ENCODE measurements around the gene SH3TC2.

SH3TC2 gene

DNA sequence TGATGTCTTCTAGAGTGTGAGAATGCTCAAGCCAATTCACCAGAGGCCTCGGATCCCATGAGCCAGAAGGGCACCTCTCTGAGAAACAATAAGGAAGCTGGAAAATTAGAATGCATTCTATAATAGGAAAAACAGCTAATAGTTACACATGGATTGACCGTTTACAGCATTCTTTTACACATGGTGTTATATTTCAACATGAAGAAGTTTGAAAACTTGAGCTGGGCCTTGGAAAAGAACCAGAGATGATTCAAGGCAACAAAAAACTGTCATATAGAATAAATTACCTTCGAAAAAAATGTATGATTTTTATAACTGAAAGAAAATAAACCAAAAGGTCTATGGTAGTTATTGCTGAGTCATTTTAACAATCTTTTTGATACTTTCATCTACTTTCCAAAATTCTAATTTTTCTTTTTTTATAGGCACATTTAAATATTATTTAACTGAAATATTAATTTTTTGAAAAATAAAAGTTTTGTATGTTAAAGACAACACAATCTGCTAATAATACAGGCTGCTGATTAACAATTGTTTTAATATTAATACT, 6.2 kb downstream of the SH3TC2 start:
- DNase-seq = no peak

DNA sequence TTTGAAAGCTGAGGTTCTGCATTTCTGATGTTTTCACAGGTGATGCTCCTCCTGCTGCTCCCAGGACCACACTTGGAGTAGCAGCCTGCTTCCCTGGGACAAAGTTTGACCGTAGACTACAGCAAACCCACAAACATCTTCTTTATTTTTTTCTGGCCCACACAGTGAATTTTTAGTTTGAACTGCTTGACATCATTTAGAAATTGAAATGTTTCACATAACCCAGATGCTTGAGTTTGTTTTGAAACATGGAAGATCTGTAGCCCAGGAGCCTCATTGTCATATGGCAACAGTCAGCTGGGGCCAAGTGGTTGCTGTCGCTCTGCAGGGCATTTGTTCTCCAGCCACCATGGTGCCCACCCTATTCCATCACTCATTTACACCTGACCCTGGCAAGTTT, 8.4 kb downstream of the SH3TC2 start:
- no peak for DNase-seq

DNA sequence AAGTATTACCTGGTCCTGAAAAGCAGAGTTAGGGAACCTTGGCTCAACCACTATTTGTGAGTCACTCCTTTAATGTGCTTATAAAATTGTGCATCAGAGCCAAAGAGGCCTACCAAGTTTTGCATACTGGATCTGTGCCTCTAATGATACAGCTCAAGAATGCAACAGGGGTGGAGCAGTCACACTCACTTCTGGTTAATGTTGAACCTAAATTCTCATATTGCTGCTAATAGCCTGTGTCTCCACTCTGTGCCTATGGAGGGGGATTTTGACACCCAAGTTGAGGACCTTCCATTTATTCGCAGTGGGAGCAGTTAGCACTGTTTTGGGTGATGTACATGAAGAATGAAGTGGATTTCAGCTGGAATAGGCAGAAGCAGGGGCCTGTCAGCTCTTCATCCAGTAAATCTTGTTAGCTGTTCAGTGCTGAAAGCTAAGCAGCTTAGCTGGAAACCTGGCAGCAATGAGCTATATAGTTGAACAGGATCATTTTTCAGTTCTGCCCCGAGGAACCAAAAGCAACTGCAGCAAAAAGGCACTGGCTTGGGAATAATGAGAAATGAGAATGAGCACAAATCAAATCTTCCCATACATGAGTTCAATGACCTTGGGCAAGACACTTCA, 9.7 kb downstream of the SH3TC2 start:
- no peak for DNase-seq

DNA sequence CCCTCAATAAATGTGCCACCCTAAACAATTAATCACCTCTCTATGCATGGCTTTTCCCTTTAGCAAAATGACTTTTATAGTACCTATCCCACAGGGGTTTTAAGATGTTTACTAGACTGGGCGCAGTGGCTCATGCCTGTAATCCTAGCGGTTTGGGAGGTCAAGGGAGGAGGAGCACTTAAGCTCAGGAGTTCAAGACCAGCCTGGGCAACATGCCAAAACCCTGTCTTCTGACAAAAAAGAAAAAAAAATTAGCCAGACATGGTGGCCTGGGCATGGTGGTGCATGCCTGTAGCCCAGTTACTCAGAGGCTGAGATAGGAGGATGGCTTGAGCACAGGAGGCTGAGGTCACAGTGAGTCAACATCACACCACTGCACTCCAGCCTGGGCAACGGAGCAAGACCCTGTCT, 13.5 kb downstream of the SH3TC2 start:
- DNase-seq = no peak

DNA sequence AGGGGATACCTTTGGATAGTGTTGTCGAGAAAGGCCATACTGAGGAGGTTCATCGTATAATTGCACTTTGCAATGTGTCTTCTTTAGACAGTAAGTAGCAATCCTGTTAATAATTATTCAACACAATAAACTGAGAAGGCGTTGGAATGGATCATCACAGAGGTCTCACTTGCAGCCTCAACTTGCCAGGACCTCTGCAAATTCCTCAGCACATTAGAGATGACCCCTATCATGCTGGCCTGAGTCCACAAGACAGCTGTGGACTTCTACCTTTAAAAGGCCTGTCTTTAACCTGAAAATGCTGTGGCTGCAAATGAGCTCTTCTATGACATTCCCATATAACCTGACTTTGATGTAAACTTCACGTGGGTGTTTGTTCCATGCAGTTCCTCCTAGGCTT, 14.1 kb downstream of the SH3TC2 start:
- no peak for DNase-seq

DNA sequence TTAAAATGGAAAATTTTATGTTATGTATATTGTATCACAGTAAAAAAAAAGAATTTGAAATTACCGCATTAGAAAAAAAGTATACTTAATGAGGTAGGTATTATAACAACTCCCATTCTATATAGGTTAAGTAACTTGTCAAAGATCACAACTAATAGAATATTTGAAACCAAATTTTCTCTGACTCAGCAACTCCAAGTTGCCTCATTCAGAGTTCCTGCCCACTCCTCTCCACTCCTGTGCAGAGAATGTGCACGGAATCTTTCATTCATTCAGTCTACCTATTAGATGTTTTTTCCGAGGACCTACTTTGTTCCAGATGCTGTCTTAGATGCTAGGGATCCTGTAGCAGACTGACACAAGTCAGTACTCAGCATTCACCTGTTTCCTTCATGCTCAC, 15.4 kb downstream of the SH3TC2 start:
- no peak for DNase-seq

DNA sequence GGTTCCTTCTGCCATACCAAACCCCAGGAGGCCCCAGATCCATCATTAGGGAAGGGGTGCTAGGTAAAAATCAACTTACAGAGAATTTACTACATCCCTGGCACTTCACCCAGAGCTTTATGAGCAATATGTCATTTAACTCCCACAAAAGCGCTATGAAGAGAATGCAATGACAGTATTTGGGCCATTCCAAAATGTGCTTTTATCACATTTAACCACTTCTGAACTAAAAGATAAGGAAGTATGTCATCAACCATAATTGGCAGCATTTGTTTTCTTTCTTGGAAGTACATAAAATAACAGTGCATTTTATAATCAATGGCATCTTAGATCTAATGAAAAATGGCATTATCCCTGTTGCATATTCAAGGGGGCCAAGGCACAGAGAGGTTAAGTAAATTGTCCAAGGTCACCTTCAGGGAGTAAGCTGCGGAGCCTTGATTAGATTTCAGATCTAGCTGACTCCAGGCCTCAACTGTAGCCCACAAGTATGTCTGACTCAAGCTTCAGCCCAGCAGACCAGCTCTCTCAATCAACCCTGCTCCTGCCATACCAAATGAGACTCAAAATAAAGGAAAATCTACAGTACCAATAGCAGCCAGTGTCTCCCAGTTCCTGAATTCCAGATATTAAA, 16.5 kb downstream of the SH3TC2 start:
- no peak for DNase-seq

DNA sequence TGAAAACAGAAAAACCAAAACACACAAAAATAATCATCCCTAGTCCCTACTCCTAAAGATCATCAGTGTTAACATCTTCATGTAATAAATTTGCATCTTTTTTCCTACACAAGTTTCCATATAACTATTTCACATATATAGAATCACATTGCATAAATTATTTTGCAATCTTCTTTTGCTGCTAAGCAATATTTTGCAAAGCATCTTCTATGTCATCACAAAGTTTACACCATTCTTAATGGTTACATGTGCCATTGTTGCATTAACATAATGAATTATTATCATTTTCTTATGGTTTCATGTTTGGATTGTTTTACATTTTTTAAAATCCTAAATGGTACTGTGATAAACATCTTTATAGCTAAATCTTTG, 17.8 kb downstream of the SH3TC2 start:
- DNase-seq = no peak

DNA sequence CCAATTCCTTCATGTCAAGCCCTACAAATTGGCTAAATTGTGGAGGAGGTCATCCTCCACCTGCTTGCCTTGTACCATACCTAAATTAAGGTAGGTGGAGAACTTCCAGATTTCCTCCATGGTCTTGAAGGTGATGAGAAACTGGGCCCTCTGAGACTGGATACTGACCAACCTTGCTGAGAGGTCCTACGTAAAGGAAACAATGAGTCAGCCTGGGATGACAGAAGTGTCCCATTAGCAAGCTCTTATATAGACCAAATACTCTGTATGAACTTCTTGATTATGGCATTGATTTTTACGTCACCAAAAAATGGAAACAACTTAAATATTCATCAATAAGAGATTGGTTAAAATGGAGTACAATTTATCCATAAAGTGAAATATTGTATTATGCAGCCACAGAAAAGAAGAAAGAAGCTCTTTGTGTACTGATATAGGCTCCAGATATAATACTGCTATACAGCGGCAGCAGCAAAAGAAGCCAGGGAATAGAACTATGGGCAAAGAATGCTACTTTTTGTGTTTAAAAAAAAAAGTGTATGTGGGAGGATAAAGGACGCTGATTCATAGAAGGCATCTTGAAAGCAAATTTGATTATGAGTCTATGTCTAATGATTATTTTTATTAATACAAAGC, 18.3 kb downstream of the SH3TC2 start:
- no peak for DNase-seq

DNA sequence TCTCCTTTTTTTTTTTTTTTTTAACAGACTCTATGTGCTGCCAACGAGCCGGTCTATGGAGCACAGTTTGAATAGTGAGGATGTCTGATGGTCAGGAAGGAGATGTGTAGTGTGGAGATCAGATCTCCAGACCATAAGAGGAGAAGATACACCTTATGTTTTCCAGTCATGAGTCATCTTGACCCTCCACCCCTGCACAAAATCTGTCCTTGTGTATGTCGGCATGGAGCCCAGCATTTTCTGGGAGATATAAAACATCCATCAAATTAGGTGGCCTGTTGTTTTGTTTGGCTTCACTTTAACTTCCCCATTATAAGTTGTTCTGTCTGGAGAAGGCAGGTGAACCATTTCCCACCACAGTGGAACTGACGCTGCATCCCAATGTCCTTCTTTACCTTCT, 19.2 kb downstream of the SH3TC2 start:
- no peak for DNase-seq

DNA sequence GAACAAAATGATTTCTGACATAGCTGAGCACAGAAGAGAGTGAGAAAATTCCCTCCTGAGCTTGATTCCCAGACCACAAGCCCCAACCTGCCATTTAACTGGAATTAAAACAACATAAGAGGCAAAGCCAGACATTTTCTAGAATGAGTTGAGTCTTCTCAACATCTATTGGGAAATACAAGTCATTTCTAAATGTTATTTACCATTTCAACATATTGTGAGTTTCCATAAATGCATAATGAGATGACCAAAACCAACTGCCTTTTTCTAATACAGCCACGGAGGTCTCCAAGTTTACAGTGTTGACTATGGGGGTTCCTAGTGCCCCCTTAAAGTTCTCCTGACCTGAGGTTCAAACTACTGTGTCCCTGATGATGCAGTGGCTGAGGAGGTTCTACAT, 20.0 kb downstream of the SH3TC2 start:
- no peak for DNase-seq

DNA sequence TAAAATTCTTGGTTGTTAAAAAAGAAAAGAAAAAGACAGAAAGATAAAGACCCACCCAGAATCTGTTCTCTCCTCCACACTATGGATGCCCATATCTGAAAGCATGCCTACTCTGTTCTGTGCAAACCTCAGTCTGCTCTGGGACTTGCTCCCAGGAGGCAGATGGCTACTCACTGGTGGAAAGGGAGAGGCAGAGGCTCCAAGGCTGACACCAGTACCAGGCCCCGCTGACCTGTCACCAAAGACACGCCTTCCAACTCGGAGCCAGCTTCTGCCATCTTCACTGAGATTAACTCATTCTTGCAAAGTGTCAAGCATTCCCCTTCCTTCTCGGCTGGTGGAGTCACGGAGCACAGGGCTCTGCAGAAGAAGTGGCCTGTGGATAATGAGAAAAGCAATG, 21.6 kb downstream of the SH3TC2 start:
- DNase-seq = no peak

DNA sequence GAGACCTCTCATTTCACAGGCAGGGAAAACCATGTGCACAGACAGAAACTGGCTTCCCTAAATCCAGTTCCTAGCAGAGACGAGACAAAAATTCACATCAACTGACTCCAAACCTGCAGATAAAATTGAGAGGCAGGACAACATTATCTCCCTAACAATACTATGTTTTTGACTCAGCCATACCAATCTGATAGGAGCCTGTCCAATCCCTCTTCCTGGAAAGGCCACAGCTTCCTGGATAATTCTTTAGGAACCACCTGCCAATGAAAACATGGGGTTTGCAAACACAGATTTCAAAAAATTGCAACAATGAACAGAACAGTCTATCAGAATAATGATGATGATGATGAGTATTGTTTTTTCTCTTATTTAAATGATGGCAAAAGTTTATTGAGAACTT, 22.4 kb downstream of the SH3TC2 start:
- no peak for DNase-seq

DNA sequence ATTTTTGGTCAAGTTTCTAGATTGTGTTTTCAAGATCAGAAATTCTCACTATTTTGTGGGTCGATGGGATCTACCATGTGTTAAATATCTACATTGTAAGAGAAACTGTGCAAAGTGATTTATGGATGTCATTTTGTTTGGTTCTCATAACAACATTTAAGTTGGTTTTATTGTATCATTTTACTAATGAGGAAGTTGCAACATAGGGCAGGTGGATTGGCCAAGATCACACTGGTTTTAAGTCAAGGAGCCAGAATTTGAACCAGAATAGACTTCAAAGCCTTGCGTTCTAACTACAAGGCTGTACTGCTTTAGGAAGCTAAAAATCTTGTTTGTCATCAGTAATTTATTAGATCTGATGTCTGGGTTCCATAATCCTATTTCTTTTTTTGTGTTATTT, 23.4 kb downstream of the SH3TC2 start:
- DNase-seq = no peak

DNA sequence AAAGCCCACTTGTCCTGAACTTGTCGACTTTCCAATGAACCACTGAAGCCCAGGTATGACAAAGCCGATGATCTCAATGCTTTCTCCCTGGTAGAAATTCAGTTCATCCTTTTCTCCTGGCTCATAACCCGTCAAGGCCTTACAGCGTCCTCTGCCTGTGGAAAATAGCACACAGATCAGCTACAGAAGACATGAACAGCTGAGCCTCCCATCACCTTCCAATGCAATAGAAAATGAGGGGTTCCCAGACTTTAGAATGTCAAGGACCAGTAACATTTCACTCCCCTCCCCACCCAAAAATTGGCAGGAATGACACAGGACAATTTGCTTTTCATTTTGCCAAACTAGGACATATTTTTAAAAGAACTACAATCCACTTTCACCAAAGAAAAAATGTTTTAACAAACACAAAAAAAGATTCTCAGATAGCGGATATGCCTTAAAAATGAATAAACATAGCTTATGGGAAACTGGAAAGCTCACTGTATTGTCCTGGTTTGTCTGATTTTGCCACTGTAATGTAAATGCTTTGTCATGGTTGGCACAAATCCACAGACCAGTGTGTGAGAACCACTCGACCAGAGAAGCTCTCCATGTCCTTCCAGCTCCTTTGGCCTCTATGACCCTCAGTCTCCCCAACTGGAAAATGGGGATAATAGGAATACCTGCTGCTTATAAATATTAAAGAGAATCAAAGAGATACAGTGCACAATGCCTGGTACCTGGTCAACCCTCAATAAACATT, 24.4 kb downstream of the SH3TC2 start:
- no peak for DNase-seq

DNA sequence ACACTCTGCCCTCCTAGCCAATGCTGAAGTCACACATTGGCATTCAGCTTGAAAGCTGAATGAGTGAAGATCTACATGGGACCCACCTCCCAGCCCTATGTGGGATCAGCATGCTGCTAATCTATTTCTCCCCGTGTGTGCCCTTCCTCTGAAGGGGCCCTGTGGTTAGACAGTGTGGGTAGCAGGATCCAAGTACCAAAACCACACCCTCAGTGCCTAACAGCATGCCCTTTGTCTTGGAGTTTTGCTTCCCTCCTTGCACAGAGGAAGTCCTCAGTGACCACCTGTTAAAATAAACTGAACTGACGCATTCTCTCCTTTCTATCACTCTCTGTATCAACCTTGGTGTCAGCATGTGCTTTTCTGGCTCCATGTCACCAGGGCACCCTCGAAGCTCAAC, 25.0 kb downstream of the SH3TC2 start:
- no peak for DNase-seq

DNA sequence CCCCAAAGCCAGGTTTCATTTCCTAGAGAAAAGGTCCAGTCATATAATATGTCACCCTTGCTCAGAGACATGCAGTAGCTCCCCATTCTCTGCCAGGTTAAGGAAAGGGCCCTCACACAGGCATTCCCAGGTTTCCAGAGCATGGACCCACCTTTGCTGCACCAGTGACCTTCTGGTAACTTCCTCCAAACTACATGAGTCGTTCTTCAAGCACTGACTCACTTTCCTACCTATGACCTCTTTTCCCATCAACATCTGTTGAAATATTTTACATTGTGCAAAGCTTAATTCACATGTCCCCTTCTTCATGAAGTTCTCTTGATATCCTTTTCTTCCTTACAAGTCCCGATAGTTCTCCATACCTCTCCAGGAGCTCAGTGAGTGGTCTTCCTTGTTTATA, 25.9 kb downstream of the SH3TC2 start:
- DNase-seq = no peak

DNA sequence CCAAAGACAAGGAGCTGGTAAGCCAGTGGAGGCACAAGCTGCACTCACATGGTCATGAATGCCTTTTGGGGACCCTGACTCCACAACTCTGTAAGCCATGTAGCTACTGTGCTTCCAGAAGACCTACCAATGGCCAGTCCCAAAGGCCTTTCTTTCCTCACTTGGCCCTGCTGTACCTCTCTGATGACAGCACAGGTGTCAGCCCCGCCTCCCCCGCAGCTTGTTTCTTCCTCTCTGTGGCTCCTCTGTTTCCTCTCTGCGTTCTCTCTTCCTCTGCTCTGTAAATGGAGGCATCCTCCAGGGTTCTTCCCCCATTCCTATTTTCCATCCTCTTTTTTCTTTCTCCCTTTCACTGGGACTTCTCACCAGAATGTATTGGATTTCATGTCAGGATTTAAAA, 26.7 kb downstream of the SH3TC2 start:
- no peak for DNase-seq

DNA sequence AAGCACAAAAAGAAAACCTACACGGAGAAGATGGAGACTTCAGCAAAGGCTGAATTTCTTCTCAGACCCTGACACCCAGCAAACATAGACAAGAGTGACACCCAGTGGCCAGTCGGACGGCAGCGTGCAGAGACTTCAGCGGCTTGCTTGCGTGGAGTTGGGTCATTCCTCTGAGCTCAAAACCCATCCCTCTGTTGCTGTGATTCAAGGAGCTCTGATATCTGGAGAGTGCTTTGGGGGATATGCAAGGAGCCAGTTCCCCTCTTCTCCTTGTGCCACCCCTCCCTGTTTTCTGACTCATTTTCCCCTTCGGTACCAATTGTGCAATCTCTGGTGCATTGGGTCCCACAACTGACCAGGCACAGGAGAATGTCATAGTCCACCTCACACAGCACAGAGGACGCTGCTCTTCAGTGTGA, 27.5 kb downstream of the SH3TC2 start:
- peak; percentile 32 to 59 (median 51) for DNase-seq

DNA sequence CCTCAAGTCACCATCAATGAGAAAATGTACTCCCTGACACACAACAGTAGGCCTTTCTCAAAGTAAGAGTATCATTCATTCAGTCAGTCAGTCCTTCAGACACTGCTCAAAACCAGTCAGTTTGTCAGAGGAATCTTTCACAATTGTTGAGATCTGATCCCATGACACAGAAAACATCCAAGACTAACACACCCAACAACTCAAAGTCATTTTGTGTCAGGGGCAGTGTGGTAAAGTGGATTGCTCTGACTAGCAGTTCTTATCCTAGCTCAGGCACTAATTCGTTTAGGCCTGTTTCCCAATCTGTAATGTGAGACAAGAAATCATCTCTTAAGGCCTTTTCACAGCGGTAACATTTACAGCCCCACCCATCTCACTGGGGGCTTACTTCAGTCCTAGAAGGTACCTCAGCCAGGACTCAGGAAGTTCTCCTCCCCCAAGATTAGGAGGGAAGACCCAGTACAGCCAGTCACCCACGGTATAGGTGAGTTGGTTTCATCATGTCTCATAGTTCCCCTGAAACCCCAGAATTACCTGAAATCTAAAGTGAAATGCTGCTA, 31.9 kb downstream of the SH3TC2 start:
- DNase-seq = no peak

DNA sequence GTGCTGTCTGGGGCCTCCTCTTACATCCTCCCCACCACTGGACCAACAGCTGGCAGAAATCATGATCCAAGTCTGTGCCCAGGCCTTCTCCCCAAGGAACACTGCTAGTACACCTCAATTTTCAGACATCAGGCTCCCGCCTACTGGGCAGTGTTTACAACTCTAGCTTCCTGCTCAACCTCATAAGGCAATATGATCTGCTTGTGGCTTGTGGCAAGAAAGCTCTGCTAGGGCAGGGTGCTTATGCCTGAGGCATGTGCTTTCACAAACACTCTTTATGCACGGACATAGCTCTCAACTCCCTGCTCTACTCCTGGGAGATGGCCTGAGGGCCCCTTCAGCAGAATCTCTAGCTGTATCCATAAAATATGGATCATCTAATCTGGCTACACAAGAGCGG, 32.5 kb downstream of the SH3TC2 start:
- no peak for DNase-seq

DNA sequence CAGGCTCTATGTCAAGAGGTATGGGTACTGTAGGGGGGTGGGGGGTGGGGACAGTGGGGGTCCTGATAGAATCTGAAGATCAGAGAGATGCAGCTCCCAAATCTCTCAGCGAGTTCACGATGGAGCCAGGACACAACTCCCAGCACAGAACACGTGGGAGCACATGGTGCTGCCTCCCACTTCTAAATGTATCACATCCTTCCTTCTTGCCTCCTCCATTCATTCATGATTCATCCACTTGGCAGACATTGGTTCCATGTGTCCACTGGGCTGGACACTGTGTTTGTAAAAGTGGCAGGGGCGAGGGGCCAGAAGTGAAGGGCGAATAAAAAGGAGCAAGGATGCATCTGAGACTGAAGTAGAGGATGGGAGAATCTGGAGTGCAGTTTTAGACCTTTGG, 33.9 kb downstream of the SH3TC2 start:
- DNase-seq = no peak

DNA sequence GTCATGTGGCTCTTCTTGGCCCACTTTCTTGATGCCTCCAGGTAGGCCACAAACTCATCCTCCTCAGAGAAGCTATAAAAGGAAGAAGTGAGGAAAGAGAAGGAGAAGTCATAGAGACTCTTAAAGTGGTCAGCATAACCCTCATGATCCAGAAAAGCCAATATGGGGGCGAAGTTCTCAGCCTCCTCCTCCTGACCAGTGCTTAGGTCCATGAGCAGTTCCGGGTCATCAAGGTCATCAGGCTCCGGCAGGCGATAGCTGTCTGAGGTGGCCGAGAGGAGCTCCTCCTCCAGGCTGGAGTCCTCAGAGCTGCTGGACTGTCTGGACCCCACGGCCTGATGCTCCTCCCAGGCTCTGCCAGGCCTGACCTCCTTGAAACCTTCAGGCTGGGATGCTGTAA, 34.7 kb downstream of the SH3TC2 start:
- DNase-seq = no peak

Data from T-helper 1 cell (primary cell).